Fibroblast of lung (primary cell): ENCODE measurements around the gene ALDH1L1. TPM values are rescaled to one million over a fixed set of nuclear protein-coding genes. Genes with fewer than 3 reads are reported as not detected.

Source experiments
- DNase-seq, 2 donors: peaks; one replicate each; pipeline versions ENCODE4 v3.0.0 to v3.0.0-alpha.2; 2010; ENCODE audit warnings: low read depth in 2 of 2
- H2AFZ ChIP-seq: 2 replicates; pipeline ENCODE4 v1.5.1; 2012; ENCODE audit warnings: low read length, control low read depth, inconsistent platforms
- H3K27ac ChIP-seq: 2 replicates; pipeline ENCODE4 v1.5.1; 2011; ENCODE audit warnings: low read length, control low read depth; ENCODE audit not compliant: insufficient read depth
- H3K27me3 ChIP-seq: 2 replicates; pipeline ENCODE4 v1.5.1; 2011; ENCODE audit warnings: mild to moderate bottlenecking, low read length; ENCODE audit not compliant: control insufficient read depth, insufficient read depth
- H3K36me3 ChIP-seq: 2 replicates; pipeline ENCODE4 v1.5.1; 2011; ENCODE audit warnings: low read length; ENCODE audit not compliant: control insufficient read depth, insufficient read depth
- H3K4me1 ChIP-seq: 2 replicates; pipeline ENCODE4 v1.5.1; 2011; ENCODE audit warnings: low read length; ENCODE audit not compliant: control insufficient read depth, insufficient read depth; ENCODE audit errors: extremely low read depth
- H3K4me2 ChIP-seq: 2 replicates; pipeline ENCODE4 v1.5.1; 2011; ENCODE audit warnings: low read length, control low read depth; ENCODE audit not compliant: insufficient read depth; ENCODE audit errors: extremely low read depth
- H3K4me3 ChIP-seq, 4 experiments: fragments of 200-600 bp in 1 of 4; sonication (generic) in 1 of 4; replicated peaks in 1 of 4; 2 replicates each; pipeline ENCODE4 v1.5.1; 2011 to 2016; ENCODE audit warnings: low read length in 4 of 4, low read depth in 3 of 4, mild to moderate bottlenecking in 3 of 4, control low read depth in 2 of 4, inconsistent platforms in 1 of 4, mixed read lengths in 1 of 4; ENCODE audit not compliant: insufficient read depth in 1 of 4; ENCODE audit errors: control extremely low read depth in 1 of 4
- H3K79me2 ChIP-seq: 2 replicates; pipeline ENCODE4 v1.5.1; 2012; ENCODE audit warnings: mild to moderate bottlenecking, low read length, inconsistent platforms; ENCODE audit not compliant: control insufficient read depth, insufficient read depth
- H3K9ac ChIP-seq: 2 replicates; pipeline ENCODE4 v1.5.1; 2011; ENCODE audit warnings: mild to moderate bottlenecking, low read length, control low read depth; ENCODE audit not compliant: insufficient read depth
- H3K9me3 ChIP-seq: 2 replicates; pipeline ENCODE4 v1.5.1; 2012; ENCODE audit warnings: low read depth, low read length; ENCODE audit not compliant: control insufficient read depth, insufficient read depth
- H4K20me1 ChIP-seq: 2 replicates; pipeline ENCODE4 v1.5.1; 2011; ENCODE audit warnings: low read length; ENCODE audit not compliant: control insufficient read depth, insufficient read depth; ENCODE audit errors: extremely low read depth
- EZH2 ChIP-seq: IDR thresholded peaks from 2 replicates; pipeline ENCODE4 v1.5.1; 2012; ENCODE audit warnings: low read length, control low read depth, mild to moderate bottlenecking; ENCODE audit errors: missing control alignments
- polyA plus RNA-seq, 2 donors: library from polyadenylated mRNA; depleted of rRNA in 1 of 2; stranded (reverse) in 1 of 2; unstranded in 1 of 2; fragments of >200 nt; gene quantifications; 2 replicates each; pipeline ENCODE4 v1.2.1, GENCODE V29; 2011 to 2012; ENCODE audit warnings: missing spikeins in 1 of 2
- total RNA-seq: library from RNA; depleted of rRNA; stranded (reverse); fragments of >200 nt; gene quantifications from 2 replicates; pipeline ENCODE4 v1.2.1, GENCODE V29; 2014
- TF ChIP-seq, protein P1 (sequence below), 2 donors: IDR thresholded peaks in 1 of 2; conservative IDR thresholded peaks in 1 of 2; 1 replicate in 1 of 2; 2 replicates in 1 of 2; pipeline ENCODE4 v1.5.1; 2011 to 2012; ENCODE audit warnings: low read length in 2 of 2, control low read depth in 1 of 2, inconsistent platforms in 1 of 2, low read depth in 1 of 2, mild to moderate bottlenecking in 1 of 2

The ALDH1L1 gene
- total and polyA plus RNA-seq, 2 donors (not counting 1 experiment from before 2014, with no cell fraction given) = not detected

DNA sequence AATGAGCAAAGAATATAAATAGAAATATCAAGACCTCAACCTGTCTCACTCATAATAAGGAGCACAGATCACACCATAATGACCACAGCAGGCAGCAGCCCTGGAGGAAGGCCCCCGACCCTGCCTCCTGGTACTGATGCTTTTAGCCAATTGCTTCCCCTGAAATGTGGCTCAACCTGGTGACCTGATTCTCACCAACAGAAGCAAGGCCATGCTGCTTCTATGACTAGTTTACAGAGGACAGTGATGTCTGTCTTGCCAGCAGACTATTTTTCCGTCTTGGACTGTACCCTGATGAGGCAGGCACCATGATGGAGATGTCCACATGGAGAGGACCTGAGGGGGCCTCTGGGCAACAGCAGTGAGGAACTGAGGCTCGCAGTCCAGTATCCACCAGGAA, 114.5 kb downstream of the ALDH1L1 start:
- no peaks in the 10 kb centered on the region for H3K36me3 ChIP-seq
- H3K4me3 ChIP-seq = no peak overlapping the region
- H2AFZ ChIP-seq = no peak overlapping the region
- no peak for TF ChIP-seq EZH2
- TF ChIP-seq, protein P1, sequence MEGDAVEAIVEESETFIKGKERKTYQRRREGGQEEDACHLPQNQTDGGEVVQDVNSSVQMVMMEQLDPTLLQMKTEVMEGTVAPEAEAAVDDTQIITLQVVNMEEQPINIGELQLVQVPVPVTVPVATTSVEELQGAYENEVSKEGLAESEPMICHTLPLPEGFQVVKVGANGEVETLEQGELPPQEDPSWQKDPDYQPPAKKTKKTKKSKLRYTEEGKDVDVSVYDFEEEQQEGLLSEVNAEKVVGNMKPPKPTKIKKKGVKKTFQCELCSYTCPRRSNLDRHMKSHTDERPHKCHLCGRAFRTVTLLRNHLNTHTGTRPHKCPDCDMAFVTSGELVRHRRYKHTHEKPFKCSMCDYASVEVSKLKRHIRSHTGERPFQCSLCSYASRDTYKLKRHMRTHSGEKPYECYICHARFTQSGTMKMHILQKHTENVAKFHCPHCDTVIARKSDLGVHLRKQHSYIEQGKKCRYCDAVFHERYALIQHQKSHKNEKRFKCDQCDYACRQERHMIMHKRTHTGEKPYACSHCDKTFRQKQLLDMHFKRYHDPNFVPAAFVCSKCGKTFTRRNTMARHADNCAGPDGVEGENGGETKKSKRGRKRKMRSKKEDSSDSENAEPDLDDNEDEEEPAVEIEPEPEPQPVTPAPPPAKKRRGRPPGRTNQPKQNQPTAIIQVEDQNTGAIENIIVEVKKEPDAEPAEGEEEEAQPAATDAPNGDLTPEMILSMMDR (conservative IDR thresholded peaks at IDR 0.05 in 1 of 2, IDR thresholded peaks at IDR 0.05 in 1 of 2; ENCODE audit: low read depth in 1 of 2, low read length in 2 of 2) = no peak
- DNase-seq = no peak
- H3K9me3 ChIP-seq = no peaks in the 10 kb centered on the region
- no peaks in the 10 kb centered on the region for H4K20me1 ChIP-seq
- no peak overlapping the region for H3K9ac ChIP-seq
- no peak overlapping the region for H3K4me2 ChIP-seq
- H3K79me2 ChIP-seq = no peaks in the 10 kb centered on the region
- no peaks in the 10 kb centered on the region for H3K4me1 ChIP-seq
- no peak overlapping the region for H3K27ac ChIP-seq
- H3K27me3 ChIP-seq = no peaks in the 10 kb centered on the region

GRCh38 chr3:126064627-126065258, 115.6 kb downstream of the ALDH1L1 start:
- no peak overlapping the region for H2AFZ ChIP-seq
- no peak for TF ChIP-seq EZH2
- TF ChIP-seq, protein P1 (conservative IDR thresholded peaks at IDR 0.05 in 1 of 2, IDR thresholded peaks at IDR 0.05 in 1 of 2; ENCODE audit: low read depth in 1 of 2, low read length in 2 of 2) = no peak
- H3K36me3 ChIP-seq = no peaks in the 10 kb centered on the region
- H4K20me1 ChIP-seq = no peaks in the 10 kb centered on the region
- H3K79me2 ChIP-seq = no peaks in the 10 kb centered on the region
- no peaks in the 10 kb centered on the region for H3K9me3 ChIP-seq
- H3K4me1 ChIP-seq = no peaks in the 10 kb centered on the region
- H3K4me2 ChIP-seq = no peak overlapping the region
- no peak overlapping the region for H3K4me3 ChIP-seq
- DNase-seq = no peak
- no peak overlapping the region for H3K9ac ChIP-seq
- no peak overlapping the region for H3K27ac ChIP-seq
- no peaks in the 10 kb centered on the region for H3K27me3 ChIP-seq

GRCh38 chr3:126063358-126063965, 116.9 kb downstream of the ALDH1L1 start:
- no peak for TF ChIP-seq EZH2
- TF ChIP-seq, protein P1 (conservative IDR thresholded peaks at IDR 0.05 in 1 of 2, IDR thresholded peaks at IDR 0.05 in 1 of 2; ENCODE audit: low read depth in 1 of 2, low read length in 2 of 2) = no peak
- Histone ChIP-seq H3K9ac (no peak overlapping the region), H3K4me1 (no peaks in the 10 kb centered on the region), H3K36me3 (no peaks in the 10 kb centered on the region), H3K4me2 (no peak overlapping the region), H3K9me3 (no peaks in the 10 kb centered on the region), H3K4me3 (no peak overlapping the region), H4K20me1 (no peaks in the 10 kb centered on the region), H3K27me3 (no peaks in the 10 kb centered on the region), H2AFZ (no peak overlapping the region), H3K27ac (no peak overlapping the region), H3K79me2 (no peaks in the 10 kb centered on the region)
- no peak for DNase-seq
